Activated T-cell treated with anti-CD3 and anti-CD28 coated beads, Interleukin-2, amount 50 U/mL, for 4 hours (primary cell): Measurements from ENCODE around the gene CHN1. TPM values are rescaled to one million over a fixed set of nuclear protein-coding genes. Genes with fewer than 3 reads are reported as not detected.

Experiments
- ATAC-seq, 2 donors: fragments of 200-7000 bp; cut with Tn5 transposase; one replicate each; pipeline ENCODE4 v1.10.0; 2021
- DNase-seq: peaks from one replicate; pipeline ENCODE4 v3.0.0-alpha.2; 2020
- H3K27me3 Mint-ChIP-seq: one replicate; pipeline ENCODE4 v1.8.0; 2021; ENCODE audit warnings: low read depth, mixed read lengths
- H3K36me3 Mint-ChIP-seq: one replicate; pipeline ENCODE4 v1.8.0; 2022; ENCODE audit warnings: mixed read lengths; ENCODE audit not compliant: insufficient read depth
- H3K4me1 Mint-ChIP-seq: one replicate; pipeline ENCODE4 v1.8.0; 2021; ENCODE audit warnings: low read depth, mixed read lengths
- H3K4me3 Mint-ChIP-seq: one replicate; pipeline ENCODE4 v1.8.0; 2021; ENCODE audit warnings: mild to moderate bottlenecking, moderate library complexity, mixed read lengths
- H3K9me3 Mint-ChIP-seq: one replicate; pipeline ENCODE4 v1.8.0; 2021; ENCODE audit warnings: mixed read lengths
- total RNA-seq, 3 donors: library from RNA; stranded (reverse); gene quantifications; one replicate each; pipeline ENCODE4 v1.2.1, GENCODE V29; 2021

Gene CHN1
- total RNA-seq, 3 donors from 2014 or later, result 3.2 to 7.5 (median 6.9) TPM

DNA sequence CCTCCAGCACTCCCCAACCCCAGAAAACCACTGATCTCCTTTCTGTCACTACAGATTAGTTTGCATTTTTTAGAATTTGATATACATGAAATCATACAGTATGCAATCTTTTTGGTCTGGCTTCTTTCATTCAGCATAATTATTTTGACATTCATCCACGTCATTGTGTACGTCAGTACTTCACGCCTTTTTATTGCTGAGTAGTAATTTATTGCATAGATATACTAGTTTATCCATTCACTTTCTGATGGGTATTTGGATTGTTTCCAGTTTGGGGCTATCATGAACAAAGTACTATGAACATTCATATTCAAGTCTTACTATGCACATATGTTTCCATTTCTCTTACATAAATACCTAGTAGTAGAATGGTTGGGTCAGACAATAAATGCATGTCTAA is 20.1 kb upstream of the CHN1 start:
- ATAC-seq (no peak), DNase-seq (no peak)
- H3K27me3 Mint-ChIP-seq, result no peaks in the 10 kb centered on the region
- no peaks in the 10 kb centered on the region for H3K9me3 Mint-ChIP-seq
- H3K36me3 Mint-ChIP-seq, result no peaks in the 10 kb centered on the region
- H3K4me1 Mint-ChIP-seq, result no peaks in the 10 kb centered on the region
- no peak overlapping the region for H3K4me3 Mint-ChIP-seq

DNA sequence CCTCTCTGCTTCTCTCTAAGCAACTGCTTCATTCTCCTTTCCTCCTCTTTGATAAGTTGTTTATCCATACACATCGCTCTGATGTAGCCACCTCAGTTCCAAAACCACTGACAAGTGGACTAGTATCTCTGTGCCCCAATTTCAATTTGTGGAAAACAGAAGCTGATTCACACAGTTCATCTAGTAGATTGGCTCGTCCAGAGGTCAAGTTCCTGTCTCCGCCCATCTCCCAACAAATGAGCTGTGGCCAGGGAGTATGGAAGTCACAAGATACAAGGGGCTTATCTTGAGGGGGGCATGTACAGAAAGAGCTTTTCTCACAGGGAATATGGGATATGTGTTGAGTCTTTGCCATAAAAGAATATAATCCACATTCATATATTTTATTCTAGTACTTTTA is 17.7 kb upstream of the CHN1 start:
- H3K36me3 Mint-ChIP-seq, result no peaks in the 10 kb centered on the region
- ATAC-seq, result no peak
- H3K4me1 Mint-ChIP-seq, result no peaks in the 10 kb centered on the region
- no peak overlapping the region for H3K4me3 Mint-ChIP-seq
- no peaks in the 10 kb centered on the region for H3K9me3 Mint-ChIP-seq
- no peaks in the 10 kb centered on the region for H3K27me3 Mint-ChIP-seq
- no peak for DNase-seq

DNA sequence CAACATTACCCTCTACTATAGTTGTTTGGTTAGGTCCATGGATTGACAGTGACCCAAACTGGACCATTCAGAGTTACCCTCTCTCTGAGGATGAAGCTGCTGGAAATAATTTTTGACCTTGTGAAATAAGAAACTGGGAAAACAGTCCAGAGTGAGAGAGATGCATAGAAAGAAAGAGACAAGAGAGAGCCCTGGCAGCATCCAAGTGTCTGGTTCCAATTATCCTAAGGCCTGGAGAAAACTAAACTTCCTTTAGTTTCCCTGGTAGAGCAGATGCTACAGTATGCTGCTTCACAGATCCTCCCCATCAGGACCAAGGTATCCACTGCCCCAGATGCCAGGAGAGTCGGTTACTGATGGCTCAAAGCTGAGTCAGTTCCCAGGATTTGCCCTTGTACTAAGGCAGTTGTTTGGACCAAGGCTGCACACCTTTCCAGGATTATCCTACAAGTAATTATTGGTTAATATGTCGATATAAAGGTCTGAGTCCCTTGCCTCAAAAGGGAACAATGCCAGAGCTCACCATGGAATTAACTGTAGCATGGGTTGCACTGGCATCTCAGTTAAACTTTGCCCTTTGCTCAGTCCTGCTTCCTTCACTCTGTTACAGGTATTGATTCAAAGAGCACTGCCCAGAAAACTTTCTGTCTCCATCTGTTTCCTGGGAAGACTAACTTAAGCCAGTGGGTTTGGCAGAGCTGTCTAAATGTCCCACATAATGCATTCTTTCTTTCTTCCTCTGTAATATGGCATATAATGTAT is 14.6 kb upstream of the CHN1 start:
- DNase-seq (no peak), ATAC-seq (no peak)
- Mint-ChIP-seq H3K4me3 (no peak overlapping the region), H3K27me3 (no peaks in the 10 kb centered on the region), H3K4me1 (no peaks in the 10 kb centered on the region), H3K36me3 (no peaks in the 10 kb centered on the region), H3K9me3 (no peaks in the 10 kb centered on the region)

GRCh38 chr2:175017618-175018414 is 12.6 kb upstream of the CHN1 start:
- no peaks in the 10 kb centered on the region for H3K27me3 Mint-ChIP-seq
- ATAC-seq, result no peak
- no peaks in the 10 kb centered on the region for H3K4me1 Mint-ChIP-seq

DNA sequence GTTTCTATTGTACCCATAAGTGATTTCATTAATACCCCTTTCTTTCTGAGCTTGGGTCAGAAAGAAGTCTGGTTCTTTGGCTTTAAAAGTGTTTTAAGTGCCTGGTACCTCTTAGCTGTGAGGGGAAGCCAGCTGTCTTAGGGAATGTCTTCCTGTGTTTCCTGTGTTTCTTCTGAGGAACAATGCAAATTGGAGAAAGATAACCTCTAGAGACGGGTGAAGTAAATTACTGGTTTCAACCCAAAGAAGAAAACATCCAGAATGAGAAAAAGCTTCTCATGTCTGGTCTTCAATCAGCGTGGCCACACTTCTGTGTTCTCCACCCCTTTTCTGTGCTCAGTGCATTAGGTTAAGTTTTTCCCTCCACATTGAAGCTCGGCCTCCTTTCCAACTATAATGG is 10.2 kb upstream of the CHN1 start:
- no peaks in the 10 kb centered on the region for H3K27me3 Mint-ChIP-seq
- ATAC-seq, result no peak

More at GRCh38 chr2:175017618-175018414, 12.6 kb upstream of the CHN1 start:
- Mint-ChIP-seq H3K36me3 (no peaks in the 10 kb centered on the region), H3K9me3 (no peaks in the 10 kb centered on the region), H3K4me3 (no peak overlapping the region)
- no peak for DNase-seq

GRCh38 chr2:175012516-175012915 is 7.3 kb upstream of the CHN1 start:
- H3K27me3 Mint-ChIP-seq, result peaks cover 6% of the 10 kb centered on the region
- no peaks in the 10 kb centered on the region for H3K36me3 Mint-ChIP-seq
- no peaks in the 10 kb centered on the region for H3K4me1 Mint-ChIP-seq
- DNase-seq (no peak), ATAC-seq (no peak)
- H3K4me3 Mint-ChIP-seq, result no peak overlapping the region
- H3K9me3 Mint-ChIP-seq, result no peaks in the 10 kb centered on the region

More for the DNA sequence above, 10.2 kb upstream of the CHN1 start:
- H3K36me3 Mint-ChIP-seq, result no peaks in the 10 kb centered on the region
- H3K4me1 Mint-ChIP-seq, result no peaks in the 10 kb centered on the region
- no peak for DNase-seq
- H3K9me3 Mint-ChIP-seq, result no peaks in the 10 kb centered on the region
- H3K4me3 Mint-ChIP-seq, result no peak overlapping the region

DNA sequence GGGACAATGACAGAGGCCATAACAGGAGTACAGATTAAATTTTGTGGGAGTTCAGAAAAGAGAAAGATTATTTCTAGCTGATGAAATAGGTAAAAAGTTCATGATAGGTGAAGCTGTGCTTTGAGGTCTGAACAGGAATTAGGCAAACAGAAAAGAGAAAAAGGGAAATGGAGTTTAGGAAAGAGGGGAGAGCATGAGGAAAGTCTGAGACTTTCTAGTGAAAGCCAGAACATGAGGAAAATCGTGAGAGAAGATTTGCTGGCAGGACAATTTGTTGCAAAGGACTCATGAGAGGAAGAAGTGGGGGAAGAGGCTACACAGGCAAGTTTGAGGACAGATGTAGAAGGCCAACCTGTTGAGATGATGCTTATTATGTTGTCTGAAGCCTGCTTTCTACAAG is 6.3 kb upstream of the CHN1 start:
- Mint-ChIP-seq H3K4me3 (no peak overlapping the region), H3K4me1 (no peaks in the 10 kb centered on the region), H3K27me3 (peaks cover 9% of the 10 kb centered on the region), H3K9me3 (no peaks in the 10 kb centered on the region), H3K36me3 (no peaks in the 10 kb centered on the region)
- DNase-seq, result no peak
- ATAC-seq, result no peak

GRCh38 chr2:175010848-175011254 is 5.7 kb upstream of the CHN1 start:
- no peaks in the 10 kb centered on the region for H3K36me3 Mint-ChIP-seq

GRCh38 chr2:175009917-175010621 is 4.9 kb upstream of the CHN1 start:
- H3K4me3 Mint-ChIP-seq, result no peak overlapping the region
- H3K9me3 Mint-ChIP-seq, result no peaks in the 10 kb centered on the region
- ATAC-seq, result no peak
- H3K4me1 Mint-ChIP-seq, result peaks cover 4% of the 10 kb centered on the region
- no peaks in the 10 kb centered on the region for H3K36me3 Mint-ChIP-seq
- H3K27me3 Mint-ChIP-seq, result peaks cover 17% of the 10 kb centered on the region
- no peak for DNase-seq

More at GRCh38 chr2:175010848-175011254, 5.7 kb upstream of the CHN1 start:
- no peak overlapping the region for H3K4me3 Mint-ChIP-seq
- peaks cover 2% of the 10 kb centered on the region for H3K4me1 Mint-ChIP-seq
- H3K9me3 Mint-ChIP-seq, result no peaks in the 10 kb centered on the region
- H3K27me3 Mint-ChIP-seq, result peaks cover 13% of the 10 kb centered on the region
- no peak for ATAC-seq
- no peak for DNase-seq

DNA sequence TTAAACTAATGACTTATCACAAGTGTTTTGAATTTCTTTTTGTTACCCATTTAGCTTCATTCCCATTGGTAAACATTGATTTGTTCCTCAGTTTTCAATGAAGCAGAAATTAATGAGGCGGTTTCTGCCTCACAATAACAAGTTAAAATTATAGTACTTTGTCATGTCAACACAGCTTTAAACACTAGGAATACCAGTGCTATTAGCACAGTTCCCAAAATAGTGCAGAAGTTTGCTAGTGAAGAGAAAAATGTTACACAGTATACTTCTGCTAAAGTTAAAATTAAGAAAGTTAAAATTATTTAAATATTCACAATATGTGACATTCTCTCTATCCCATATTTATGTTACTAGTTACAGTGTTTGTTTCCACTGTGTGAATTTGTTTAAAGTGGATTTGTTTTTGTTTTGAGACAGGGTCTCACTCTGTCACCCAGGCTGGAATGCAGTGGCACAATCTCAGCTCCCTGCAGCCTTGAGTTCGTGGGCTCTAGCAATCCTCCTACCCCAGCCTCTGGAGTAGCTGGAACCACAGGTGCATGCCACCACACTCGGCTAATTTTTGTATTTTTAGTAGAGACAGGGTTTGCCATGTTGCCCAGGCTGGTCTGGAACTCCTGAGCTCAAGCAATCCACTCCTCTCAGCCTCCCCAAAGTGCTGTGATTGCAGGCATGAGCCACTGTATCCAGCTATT is 3.8 kb upstream of the CHN1 start:
- DNase-seq, result no peak
- Mint-ChIP-seq H3K27me3 (peaks cover 23% of the 10 kb centered on the region), H3K9me3 (no peaks in the 10 kb centered on the region), H3K4me3 (no peak overlapping the region), H3K36me3 (no peaks in the 10 kb centered on the region), H3K4me1 (peaks cover 8% of the 10 kb centered on the region)
- no peak for ATAC-seq

- Mint-ChIP-seq H3K27me3 (peaks cover 30% of the 10 kb centered on the region), H3K36me3 (no peaks in the 10 kb centered on the region), H3K9me3 (no peaks in the 10 kb centered on the region), H3K4me3 (no peak overlapping the region), H3K4me1 (peaks cover 8% of the 10 kb centered on the region)
- ATAC-seq (no peak), DNase-seq (no peak)
Measured at GRCh38 chr2:175008009-175008408, 2.8 kb upstream of the CHN1 start.

DNA sequence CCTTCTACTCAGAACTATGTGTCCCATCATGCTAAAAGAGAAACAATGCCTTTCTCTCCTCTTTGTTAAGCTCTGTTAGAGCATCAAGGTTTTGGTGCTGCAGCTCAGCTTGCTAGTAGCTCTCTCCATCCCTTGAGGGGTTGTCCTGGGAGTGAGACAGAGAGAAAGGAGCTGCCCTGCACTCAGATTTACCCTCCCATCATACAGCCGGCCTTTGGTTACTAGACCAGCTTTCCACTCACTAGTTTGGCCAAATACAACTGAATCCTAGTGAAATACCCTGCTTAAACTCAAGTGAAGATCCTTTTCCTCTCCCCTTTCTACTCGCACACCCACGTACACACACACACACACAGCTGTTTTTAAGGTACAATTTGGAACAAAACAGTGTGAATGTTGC is 2.3 kb upstream of the CHN1 start:
- Mint-ChIP-seq H3K4me3 (no peak overlapping the region), H3K27me3 (peaks cover 35% of the 10 kb centered on the region), H3K4me1 (peaks cover 8% of the 10 kb centered on the region), H3K36me3 (no peaks in the 10 kb centered on the region), H3K9me3 (no peaks in the 10 kb centered on the region)
- ATAC-seq (no peak), DNase-seq (no peak)

DNA sequence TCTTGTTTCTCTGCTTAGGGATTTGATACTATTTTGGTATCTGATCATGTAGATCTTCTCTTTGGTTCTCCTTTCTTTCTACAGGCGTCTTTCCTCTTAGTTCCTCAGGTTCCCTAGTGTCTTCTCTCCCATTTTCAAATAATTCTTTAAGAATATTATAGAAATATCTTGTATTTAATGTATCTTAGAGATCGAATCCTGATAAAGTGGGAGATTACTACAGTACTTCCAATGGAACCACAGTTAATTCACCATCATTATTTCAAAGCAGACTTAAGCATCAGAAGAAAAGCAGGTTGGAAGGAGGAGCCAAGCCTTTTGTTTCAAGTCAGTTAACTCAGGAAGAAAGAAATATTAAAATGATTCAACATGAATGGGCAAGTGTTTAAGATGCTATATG is 1.1 kb upstream of the CHN1 start:
- peaks cover 45% of the 10 kb centered on the region for H3K27me3 Mint-ChIP-seq
- no peaks in the 10 kb centered on the region for H3K9me3 Mint-ChIP-seq
- H3K4me3 Mint-ChIP-seq, result peak overlapping the region; percentile 74
- H3K36me3 Mint-ChIP-seq, result no peaks in the 10 kb centered on the region
- peaks cover 8% of the 10 kb centered on the region for H3K4me1 Mint-ChIP-seq
- ATAC-seq, result no peak
- DNase-seq, result no peak

DNA sequence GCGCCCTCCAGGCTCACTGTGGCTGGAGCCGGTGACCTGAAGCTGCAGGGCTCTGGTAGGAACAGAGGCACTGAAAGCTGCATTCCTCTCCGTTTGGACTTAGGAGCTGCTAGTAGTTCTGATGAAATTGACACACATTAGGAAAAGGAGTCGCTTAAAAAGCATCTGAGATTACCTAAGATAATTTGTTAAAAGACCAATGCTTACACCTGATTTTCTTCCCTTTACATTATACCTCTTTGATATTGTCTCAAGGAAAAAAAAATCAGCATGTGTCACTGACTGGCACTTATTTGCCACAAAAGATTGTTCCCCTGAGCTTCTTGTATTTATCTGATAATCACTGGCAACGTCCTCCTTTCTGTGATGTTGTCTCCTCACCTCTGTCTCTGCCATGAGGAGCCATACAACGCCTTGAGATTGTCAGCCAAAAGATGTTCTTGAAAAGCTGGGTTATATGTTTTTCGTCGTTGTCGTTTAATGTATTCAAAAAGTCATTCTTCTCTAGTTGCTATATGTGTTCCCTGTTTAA is 618 bp upstream of the CHN1 start:
- H3K4me1 Mint-ChIP-seq, result peaks cover 8% of the 10 kb centered on the region
- no peaks in the 10 kb centered on the region for H3K36me3 Mint-ChIP-seq
- no peaks in the 10 kb centered on the region for H3K9me3 Mint-ChIP-seq
- no peak for DNase-seq
- ATAC-seq, result no peak
- H3K27me3 Mint-ChIP-seq, result peaks cover 50% of the 10 kb centered on the region
- peak overlapping the region; percentile 74 for H3K4me3 Mint-ChIP-seq
